Left hindlimb (tissue), 1 donor: ENCODE data around the gene HOXA6.

Source experiments
- DNase-seq: peaks from one replicate; pipeline ENCODE4 v3.0.0-alpha.2; 2018

Gene HOXA6

DNA sequence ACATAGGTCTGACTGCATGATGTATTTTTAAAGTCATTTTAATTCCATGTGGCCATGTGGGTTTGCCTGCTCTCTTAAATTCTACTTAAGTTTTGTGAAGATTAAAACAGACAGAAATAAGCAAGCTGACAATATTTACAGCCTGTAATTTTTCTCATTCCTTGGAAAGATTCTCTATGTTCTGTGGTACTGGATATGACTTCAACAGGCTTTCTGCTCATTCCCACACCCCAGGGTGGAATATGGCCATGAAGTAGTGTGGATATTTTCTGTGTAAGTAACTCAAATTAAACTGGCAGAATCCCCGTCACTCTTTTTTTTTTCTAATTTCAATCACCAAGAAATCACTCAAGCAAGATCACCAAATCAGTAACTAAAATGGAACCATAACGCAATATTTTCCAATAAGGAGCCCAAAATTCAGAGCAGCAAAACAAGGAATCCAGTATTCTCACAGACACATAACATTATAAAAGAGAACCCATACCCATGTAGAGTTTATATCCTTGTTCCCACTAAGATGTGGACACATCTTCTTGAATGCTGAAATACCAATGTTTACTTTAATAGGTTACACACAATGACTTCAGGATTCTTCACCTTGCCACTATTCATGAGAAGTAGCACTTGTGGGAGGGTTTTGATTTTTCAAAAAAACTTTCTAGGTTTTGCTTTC is 9.8 kb downstream of the HOXA6 start:
- DNase-seq = no peak

DNA sequence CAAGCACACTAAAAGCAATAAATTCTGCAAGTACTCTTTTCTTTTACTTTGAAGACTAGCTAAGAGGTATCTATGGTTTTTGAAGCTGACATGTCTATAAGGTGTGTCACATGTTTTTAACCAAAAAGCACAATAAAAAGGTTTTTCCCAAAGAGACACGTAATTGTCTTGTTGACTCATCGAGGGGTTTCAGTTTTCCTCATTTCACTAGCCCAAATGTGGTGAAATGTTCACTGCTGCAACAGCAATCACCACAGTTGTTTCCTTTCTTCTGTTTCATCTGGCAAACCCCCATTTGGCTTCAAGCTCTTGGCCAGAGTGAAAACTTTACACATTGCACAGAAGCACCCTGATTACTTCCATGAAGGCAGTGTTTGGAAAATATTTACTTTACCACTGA is 13.2 kb downstream of the HOXA6 start:
- DNase-seq = peak; percentile 40

DNA sequence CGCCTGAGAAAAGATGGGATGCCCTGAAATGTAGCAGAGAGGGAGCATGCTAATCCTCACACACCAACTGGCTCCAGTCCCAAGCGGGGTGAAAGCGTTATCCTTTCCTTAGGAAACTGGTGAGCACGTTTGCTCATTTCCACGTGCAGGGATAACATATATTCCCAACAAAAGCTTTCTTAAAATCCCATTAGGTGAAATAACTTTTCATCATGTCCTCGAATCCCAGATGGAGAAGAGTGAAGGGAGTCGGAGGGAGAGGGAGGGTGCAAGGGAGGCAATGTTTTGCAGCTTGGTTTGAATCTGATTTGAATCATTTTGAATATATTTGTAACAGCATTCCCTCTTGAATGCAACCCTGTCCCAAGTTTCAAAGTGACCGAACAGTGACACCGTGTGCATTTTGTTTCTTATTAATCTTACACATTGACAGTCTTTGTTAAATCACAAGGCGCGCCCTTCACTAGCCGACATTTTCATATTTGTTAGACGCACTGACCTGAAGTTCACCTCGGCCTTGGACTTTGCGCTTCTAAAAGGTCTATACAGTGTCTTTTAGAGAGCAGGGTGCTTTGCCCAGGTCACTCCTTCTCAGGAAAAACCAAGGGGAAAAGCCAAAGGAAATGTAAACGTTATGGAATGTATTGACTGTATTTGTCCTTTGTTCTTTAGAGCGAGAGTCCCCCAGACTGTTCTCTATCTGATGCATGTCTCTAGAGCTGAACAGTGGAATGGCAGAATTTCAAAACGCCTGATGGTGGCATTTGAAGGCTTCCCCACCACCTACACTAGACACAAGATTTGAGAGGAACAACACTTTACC is 14.0 kb downstream of the HOXA6 start:
- DNase-seq = no peak

DNA sequence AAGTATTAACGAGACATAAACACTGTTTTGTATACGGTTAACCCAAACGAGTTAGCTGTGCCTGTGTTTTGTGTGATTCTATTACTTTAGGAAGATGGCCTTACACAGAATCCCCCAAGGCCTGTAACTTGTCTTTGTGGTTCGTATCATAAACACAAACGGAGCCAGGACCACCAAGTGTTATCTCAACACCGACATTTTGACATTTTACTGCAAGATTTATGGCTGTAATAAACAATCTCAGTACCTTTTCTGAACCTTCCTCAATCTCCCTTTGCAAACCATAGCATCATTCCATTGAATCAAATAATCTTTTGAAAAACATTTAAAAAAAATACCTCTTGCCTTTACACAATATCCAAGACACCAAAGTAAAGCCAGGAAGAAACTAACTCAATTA is 14.6 kb downstream of the HOXA6 start:
- no peak for DNase-seq

DNA sequence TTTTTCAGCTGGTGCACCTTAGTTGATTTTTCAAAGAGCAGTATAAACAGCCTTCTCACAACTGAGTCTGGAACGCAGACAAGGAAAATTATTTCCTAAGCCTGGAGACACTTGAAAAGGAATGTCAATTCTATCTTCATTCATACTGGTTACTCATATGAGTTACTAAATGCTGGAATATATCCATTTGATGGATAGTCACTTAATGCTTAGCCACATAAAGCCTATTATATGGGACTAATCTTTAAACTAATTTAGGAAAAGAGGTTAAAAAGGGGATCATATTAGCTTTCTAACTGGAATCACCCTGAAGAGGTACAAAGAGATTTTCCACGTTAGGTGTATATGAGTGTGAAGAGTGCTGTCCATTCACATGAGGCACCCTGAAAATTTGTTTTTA is 15.4 kb downstream of the HOXA6 start:
- DNase-seq = no peak

DNA sequence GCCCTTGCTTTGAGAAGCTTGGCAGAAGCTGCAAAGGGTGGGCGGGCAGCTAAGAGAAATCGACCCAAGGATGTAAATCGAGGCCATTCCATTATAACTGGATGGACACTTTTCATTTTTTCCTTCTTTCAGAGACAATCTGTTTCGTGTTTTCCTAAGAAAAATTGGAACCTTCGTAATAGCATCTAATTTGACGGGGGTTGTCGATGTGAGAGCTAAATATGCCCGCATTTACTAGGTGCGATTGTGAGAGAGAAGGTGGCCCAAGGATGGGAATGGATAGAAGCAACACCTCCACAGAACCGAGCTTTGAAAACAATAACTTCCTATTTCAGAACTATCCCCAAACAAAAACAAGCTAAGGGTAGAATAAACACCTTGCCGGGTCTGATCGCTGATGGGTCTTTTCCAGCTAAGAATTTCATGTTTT is 16.2 kb downstream of the HOXA6 start:
- DNase-seq = no peak

DNA sequence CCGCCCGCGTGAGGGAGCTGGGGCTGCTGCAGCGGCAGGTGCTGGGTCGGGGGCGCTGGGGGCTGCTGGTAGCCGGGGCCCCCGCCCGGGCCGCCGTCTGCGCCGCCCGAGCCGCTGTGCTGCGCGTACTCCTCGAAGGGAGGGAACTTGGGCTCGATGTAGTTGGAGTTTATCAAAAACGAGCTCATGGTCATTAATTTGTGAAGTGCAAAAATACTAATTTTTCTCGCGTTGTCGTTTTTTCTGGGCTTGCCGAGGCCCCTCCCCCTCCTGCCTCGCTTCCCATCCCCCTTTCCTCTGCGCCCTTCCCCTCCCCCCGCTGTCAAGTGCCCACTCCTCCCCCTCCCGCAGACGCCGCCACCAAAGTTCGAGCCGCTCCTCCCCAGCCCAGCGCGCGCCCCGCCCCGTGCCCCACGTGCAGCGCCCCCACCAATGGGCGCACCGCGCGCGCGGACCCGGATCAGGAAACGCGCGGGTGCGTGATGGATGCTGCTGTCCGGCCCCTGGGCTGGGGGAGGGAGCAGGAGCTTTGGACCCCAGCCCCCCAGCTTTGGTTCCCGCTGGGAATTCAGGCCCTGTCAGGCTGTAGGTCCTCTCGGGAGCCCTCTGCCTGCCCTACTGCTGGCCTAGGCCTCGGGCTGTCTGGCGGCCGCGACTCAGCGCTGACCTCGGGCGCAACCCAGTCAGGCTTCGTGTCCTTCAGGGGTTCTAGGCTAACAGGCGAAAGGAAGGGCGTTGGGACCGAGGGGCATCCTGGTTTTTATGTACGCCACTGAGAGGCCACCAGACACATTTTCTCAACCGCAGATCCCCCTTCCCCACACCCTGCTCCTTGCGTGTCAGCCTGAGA is 16.8 kb downstream of the HOXA6 start, which contains the start of gene HOXA4:
TSS of gene HOXA4 (minus strand) at position 218 of the 850 bp plus-strand sequence. CDS start at position 194, 24 bp downstream.
- DNase-seq = peak; percentile 94

DNA sequence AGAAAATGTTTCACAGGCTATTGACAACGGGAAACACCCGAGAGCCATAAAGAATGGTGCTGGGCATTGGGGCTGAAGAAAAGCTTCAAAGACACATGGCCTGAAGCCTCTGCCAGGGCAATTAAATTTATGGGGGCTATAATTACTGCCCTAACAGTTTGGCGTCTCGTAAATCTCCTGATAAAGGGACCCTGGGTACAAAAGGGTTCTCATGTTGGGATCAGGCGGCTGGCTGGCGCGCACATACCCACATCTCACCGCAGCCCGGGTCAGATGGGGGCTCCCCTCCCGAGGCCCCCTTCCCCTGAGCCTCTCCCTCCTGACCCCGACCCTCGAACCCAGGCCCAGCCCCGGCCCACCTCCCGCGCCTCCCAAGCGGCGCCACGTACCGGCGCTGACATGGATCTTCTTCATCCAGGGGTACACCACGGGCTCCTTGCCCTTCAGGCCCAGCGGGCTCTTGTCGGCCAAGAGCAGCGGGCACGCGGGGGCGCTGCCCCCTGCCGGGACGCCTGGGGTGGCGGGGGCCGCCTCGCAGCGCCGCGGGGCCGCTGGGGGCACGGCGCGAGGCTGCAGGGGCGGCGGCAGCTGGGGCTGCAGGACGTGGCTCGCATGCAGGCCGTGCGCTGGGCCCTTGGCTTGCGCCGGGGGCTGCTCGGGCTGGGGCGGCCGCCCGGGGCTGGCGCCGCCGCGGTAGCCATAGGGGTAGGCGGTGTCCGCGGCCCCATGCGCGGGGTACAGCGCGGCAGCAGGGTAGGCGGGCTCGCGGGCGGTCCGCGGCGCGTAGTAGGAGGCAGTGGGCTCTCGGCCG is 17.6 kb downstream of the HOXA6 start:
- DNase-seq = peak; percentile 47

DNA sequence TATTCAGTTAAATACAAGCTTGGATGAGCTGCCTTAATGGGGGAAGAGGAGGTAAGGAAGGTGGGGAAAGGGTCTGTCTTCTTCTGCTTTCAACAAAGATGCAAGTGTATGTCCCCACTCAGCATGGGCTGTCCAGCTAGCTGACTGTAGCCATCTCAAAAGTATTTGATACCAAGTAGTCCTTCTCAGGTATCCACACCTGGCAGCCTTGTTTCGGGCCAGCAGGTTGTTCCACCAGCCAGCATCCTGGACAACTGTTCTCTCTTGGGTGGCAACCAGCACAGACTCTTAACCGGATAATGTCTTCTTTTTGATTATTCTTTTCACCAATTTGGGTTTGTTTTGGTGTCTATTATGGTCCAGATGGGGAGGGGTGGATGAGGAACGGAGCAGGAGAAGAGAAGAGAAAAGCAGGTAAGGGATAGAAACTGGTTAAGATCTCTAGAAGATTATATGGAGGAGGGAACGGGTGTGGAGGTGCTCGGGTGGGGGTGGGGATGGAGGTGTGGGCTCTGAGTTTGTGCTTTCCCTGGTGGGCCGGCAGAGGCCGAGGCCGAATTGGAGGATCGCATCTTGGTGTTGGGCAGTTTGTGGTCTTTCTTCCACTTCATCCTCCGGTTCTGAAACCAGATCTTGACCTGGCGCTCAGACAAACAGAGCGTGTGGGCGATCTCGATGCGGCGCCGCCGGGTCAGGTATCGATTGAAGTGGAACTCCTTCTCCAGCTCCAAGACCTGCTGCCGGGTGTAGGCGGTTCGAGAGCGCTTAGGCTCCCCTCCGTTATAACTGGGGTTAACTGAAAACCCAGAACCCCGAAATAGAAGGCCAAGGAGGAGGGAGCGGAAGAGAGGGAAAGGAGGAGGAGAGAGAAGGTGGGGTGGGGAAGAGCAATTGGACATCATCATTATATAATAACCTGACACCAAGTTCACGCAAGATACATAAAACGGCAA is 18.5 kb downstream of the HOXA6 start:
- DNase-seq = peak; percentile 32

DNA sequence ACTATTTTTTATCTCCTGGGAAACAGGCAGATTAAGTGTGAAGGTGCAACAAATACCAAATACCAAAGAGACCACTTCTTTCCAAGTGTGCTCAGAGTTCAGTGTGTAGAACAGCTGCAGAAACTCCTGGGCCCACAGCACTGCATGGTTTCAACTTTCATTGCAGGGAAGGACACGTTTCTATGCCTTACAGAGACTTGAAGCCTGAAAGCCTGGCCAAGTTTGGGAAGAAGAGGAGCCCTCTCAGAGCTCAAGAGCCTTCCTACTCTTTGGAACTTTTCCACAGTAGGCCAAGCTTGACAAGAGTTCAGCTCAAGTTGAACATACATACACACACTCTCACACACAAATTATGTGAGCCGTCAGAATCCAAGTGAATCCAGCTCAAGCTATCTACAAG is 19.5 kb downstream of the HOXA6 start:
- peak; percentile 72 for DNase-seq

DNA sequence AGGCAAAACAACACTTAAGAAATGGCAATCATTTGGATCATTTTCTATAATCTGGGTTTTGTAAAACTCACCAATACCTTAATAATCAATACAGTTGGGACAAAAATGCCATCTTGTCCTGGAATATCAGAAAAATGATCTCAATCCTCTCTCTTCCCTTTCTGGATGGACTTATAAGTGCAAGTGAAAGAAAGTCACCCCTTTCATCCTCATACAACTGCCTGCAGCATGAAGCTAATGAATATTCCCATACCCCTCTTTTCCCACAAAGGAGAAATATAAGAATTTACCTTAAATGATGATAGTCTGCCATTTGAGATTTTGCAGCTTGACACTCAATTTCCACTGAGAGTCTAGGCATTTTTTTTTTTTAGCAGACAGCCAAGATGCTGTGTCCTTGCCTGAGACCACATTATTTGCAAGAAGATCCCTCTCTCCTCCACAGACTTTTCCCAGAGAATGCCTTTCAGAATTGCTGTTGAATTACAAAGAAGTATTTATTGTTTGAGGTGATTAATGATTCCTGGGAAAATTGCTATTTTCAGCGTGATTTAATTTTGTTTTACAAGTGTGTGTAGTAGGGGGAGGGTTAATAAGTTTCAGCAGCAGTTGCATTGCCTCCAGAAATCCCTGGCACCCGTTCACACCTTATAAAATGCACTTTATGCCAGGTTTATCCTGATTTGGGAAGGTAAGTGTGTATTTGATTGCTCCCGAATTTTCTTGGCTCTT is 20.8 kb downstream of the HOXA6 start:
- no peak for DNase-seq

DNA sequence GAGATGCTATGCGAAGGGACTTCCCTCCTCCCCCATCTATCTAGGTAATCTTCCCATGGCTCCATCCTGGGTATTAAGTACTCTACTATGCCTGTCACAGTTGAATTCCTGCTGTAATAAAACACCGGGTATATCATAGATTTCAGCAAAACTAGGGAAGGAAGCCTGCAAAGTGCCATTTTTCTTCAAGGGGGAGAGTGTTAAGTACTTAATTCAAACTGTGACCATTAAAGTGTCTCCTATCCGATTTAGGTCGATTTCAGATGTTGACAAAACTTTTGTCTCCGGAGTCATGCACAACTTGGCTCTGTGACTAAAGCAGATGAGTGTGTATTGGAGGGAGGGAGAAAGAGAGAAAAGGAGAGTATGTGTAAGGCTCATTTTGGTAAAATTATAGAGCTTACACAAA is 21.6 kb downstream of the HOXA6 start:
- no peak for DNase-seq

DNA sequence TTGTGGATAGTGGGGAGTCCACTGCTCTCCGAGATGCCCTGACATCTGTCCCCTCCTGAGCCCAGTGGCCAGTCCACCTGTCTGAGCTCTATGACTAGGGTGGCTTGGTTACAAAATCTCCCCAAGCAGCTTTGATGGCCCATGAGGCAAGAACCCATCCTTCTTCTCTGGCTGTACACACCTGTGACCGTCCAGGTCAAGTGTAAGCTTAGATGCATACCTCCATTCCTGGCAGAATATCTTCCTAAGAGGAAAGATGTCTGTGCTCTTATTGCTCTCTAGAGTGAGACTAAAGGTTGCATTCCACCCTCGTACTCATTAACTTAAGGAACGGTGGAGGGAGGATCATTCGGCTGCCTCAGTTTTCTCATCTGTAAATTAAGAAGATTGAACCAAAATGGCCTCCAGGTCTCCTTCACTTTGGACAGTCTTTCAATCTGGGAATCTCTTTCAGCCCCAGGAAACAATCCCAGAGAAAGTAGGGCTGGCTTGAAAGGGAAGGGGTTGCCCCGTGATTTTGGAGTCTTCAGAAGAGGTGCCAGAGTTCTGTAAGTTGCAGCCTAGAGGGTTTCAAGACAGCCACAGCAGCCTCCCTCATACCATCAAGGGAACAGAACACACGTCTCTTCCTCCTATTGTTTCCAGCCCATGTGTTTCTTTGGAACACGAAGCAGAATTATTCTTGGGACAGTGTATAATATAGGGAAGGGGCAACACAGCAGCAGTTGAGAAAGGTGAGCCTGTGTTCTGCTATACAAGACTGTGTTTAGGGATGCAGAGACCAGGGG is 22.5 kb downstream of the HOXA6 start:
- DNase-seq = no peak

DNA sequence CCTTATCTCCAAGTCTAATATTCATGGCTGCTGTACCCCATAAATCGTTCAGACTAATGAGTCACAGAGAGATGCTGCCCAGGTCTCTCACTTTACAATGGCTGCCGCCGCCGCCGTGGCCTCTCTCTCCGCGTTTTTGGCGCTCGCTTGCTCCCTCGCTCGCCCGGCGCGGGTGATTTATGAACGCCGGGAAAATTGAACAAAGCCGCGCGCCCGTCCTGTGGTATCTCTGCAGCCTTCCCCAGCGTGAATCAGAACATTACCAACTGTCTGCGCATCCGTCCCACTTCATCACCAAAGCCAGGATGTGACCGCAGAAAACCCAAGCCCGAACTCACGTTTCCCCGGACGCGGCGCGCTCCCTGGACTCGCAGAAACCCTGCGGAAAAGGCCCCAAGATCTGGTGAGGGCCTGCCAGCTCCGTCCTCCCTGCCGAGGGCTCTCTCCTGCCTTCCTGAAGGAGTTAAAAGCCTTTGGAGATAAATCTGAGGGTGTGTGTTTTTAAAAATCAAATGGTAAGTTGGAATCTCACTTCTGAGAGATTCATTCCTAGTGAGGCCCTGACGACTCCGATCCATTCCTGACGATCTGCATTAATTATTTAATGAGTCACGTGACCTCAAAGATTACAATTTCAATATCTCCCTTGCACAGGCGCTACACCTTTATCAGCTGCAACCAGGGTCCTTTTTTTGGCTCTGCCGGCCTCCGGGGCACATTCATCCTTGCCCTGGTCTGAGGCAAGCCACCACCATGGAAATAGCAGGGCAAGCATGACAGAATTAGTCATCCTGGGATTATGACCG is 23.3 kb downstream of the HOXA6 start:
- no peak for DNase-seq

DNA sequence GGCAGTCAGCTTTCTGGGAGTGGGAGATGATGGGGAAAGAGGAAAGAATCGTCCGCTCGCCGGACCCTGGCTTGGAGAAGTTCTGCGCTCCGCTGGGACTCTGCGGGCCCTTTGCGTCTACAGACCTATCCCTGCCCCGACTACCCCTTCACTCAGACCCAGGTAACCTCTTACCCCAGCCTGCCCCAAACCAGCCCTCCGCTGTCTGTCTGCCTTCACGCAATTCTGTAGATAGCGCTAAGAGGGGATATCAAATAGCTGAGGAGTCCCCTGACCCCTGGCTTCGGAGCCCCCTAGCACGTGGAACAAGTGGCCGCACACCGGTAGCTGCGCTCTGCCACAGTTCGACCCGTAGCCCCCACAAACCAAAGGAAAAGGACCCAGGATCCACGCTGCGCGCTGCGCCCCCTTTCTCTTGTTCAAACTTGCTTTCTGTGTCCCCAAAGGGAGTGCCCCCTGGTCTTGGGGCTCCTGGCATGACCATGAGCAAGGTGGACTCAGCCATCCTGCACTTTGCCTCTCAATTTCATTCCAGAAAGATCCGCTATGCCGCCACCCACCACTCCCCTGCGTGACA is 24.0 kb downstream of the HOXA6 start:
- DNase-seq = no peak

DNA sequence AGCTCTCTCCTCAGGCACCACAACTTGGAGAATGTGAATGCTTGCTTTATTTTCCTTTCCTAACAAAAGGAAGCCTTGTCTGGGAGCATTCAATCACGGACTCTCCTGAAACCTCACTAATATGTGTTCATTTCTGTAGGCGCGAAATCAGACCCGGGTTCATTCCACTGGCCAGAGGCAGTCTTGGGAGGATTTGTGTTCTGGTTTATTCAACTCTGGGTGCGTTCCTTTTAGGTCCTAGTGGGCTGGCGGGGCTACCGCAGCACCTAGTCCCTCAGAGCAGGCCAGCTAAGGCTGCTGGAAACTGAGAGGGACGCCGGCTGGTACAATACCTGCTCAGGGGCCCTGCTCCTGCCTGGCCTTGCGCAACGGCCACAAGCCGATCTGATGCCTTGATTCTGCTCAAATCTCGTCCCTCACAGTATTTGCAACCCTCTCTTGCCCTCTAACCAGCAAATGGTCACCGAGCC is 24.5 kb downstream of the HOXA6 start:
- DNase-seq = no peak

DNA sequence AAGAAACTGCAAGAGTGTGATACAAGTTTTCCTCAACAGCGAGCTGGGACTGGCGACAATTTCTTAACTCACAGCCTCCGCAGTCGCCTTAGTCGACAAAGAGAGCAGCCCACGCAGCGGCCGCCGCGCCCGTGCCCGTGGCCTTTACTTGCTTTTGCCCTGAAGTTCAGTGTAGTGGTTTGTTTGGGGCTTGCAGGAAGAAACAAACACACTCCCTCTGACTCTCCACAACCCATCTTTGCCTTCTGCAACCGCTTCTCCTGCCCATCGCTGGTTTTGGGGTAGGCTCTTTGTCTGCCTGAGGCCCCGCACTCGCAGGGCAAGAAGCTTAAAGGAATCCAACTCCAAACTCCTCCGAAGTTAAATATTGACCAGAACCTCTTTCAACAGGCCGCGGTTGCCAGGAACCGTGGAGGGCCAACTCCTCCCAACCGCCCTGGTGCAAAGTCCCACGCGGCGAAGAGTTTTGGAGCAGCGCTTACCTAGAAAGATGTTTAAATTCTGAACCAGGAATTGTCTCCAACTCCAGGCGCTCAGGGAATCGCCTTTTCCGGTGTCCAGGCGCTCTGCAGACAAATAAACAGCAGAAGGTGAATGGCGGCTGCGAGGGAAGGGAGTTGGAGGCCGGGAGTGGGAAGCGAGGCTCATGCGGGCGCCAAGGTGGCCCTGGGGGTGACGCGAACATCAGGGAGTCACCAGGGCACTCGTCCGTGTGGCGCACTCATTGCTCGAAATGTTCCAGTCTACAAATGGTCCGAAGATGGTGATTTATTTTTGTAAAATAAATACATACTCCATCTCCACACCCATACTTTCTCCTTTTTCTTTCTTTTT is 25.3 kb downstream of the HOXA6 start:
- peak; percentile 27 for DNase-seq
